ENCODE data around the gene FOXO6. TPM values are rescaled to one million over a fixed set of nuclear protein-coding genes. Genes with fewer than 3 reads are reported as not detected.

FOXO6 gene
- total and polyA plus RNA-seq, 9 of the 15 experiments (the other 6 are each of a cell fraction or from before 2014, with no cell fraction given), result 0.04 to 0.31 (median 0.12) TPM; not detected in 5

GRCh38 chr1:41409825-41410224 is 48.6 kb downstream of the FOXO6 start:
- no peaks in the 10 kb centered on the region for H3K9me1 ChIP-seq (ENCODE audit: control insufficient read depth, insufficient read depth, low read length)
- under 1% methylated on average over 7 of the region's 7 CpGs for WGBS (ENCODE audit: insufficient coverage, low coverage, missing lambda C conversion rate)
- DNase-seq (ENCODE audit: extremely low read depth in 1 of 4, low spot score in 3 of 4) (no peak), FAIRE-seq (no peak), ATAC-seq (no peak)
- intact Hi-C loops (cut with micrococcal nuclease), result no loop called here
- H2AFZ ChIP-seq (ENCODE audit: low read depth, low read length), result no peak overlapping the region
- H3K4me2 ChIP-seq (ENCODE audit: insufficient read depth, low read length), result no peak overlapping the region
- H3K4me1 ChIP-seq (replicated peaks in 1 of 2; ENCODE audit: control insufficient read depth in 2 of 2, insufficient read depth in 2 of 2, low read length in 2 of 2), result no peaks in the 10 kb centered on the region
- CTCF ChIA-PET (ENCODE audit: low intra/inter-chr PET ratio), result no interaction called here
- TF ChIP-seq MYNN (IDR thresholded peaks at IDR 0.05) (no peak), MYNN (CRISPR knock-in tag; IDR thresholded peaks at IDR 0.05) (no peak), ZNF143 (CRISPR knock-in tag; IDR thresholded peaks at IDR 0.05) (no peak), POLR3G (IDR thresholded peaks at IDR 0.05; ENCODE audit: extremely low read depth, insufficient read length, insufficient replicate concordance) (no peak), KLF6 (CRISPR knock-in tag; IDR thresholded peaks at IDR 0.05; ENCODE audit: borderline replicate concordance) (no peak), DEAF1 (CRISPR knock-in tag; IDR thresholded peaks at IDR 0.05) (no peak)
- H3K79me2 ChIP-seq (ENCODE audit: control insufficient read depth, insufficient read depth, low read length), result no peaks in the 10 kb centered on the region
- peaks cover 39 to 46% of the 10 kb centered on the region in 2 experiments for H3K27me3 ChIP-seq (ENCODE audit: control insufficient read depth in 2 of 2, insufficient read depth in 2 of 2, low read length in 2 of 2)
- no peak overlapping the region for H3K9ac ChIP-seq (ENCODE audit: insufficient read depth in 1 of 2, low read depth in 2 of 2, low read length in 2 of 2)
- no peak overlapping the region for H3K4me3 ChIP-seq
- BruUV-seq (replicated peaks), result no TSS peak
- 0 out of 2 replicates have a peak, but pooled peaks cover 1% of the 10 kb centered on the region for H4K20me1 ChIP-seq (replicated peaks; ENCODE audit: control insufficient read depth, insufficient read depth, low read length)
- in situ Hi-C loops (cut with MboI), result loop anchor here (5.0 kb wide), 1 partner anchor 83 kb away; no protein-coding TSS in a partner anchor
- H3K9me3 ChIP-seq (replicated peaks; ENCODE audit: control insufficient read depth, insufficient read depth, low read depth, low read length), result no peaks in the 10 kb centered on the region
- H3K36me3 ChIP-seq (ENCODE audit: control insufficient read depth, insufficient read depth, low read length), result no peaks in the 10 kb centered on the region
- POLR2A ChIA-PET, result interaction anchor here (0.7 kb wide), 1 partner anchor 789 kb away, joined by 3 read pairs; no protein-coding TSS in a partner anchor
- H3K27ac ChIP-seq (ENCODE audit: extremely low read depth, low read depth, low read length), result no peak overlapping the region

Data from K562 (cell line).